Gastrocnemius medialis (tissue), 4 donors: ENCODE measurements around the gene UBE3A. TPM values are rescaled to one million over a fixed set of nuclear protein-coding genes. Genes with fewer than 3 reads are reported as not detected.

Experiments used
- ATAC-seq, 2 donors: fragments of 150-250 bp; one replicate each; pipeline ENCODE4 v1.9.1; 2016
- DNase-seq, 2 donors: peaks; one replicate each; pipeline ENCODE4 v3.0.0-alpha.2; 2019
- H3K27ac ChIP-seq, 4 donors: fragments of 200-600 bp; sonication (generic); 1 replicate in 1 of 4; 2 replicates in 3 of 4; pipeline ENCODE4 v1.5.1; 2016 to 2018; ENCODE audit warnings: mild to moderate bottlenecking in 2 of 4, moderate library complexity in 1 of 4
- H3K27me3 ChIP-seq, 3 donors: fragments of 200-600 bp; sonication (generic) in 2 of 3; 1 replicate in 1 of 3; 2 replicates in 2 of 3; pipeline versions ENCODE4 v1.5.1 to v1.6.0; 2016 to 2019; ENCODE audit warnings: mild to moderate bottlenecking in 1 of 3, moderate library complexity in 1 of 3
- H3K36me3 ChIP-seq, 2 donors: fragments of 200-600 bp; sonication (generic) in 1 of 2; one replicate each; pipeline ENCODE4 v1.5.1; 2017 to 2018
- H3K4me1 ChIP-seq, 2 donors: fragments of 200-600 bp; sonication (generic) in 1 of 2; one replicate each; pipeline ENCODE4 v1.5.1; 2016 to 2017; ENCODE audit warnings: mild to moderate bottlenecking in 2 of 2
- H3K4me3 ChIP-seq, 4 donors: fragments of 200-600 bp; sonication (generic) in 3 of 4; 1 replicate in 1 of 4; 2 replicates in 3 of 4; pipeline ENCODE4 v1.5.1; 2016 to 2019; ENCODE audit warnings: mild to moderate bottlenecking in 2 of 4
- H3K9me3 ChIP-seq, 3 donors: fragments of 200-600 bp; sonication (generic) in 2 of 3; 1 replicate in 1 of 3; 2 replicates in 2 of 3; pipeline ENCODE4 v1.5.1; 2016 to 2019
- POLR2A ChIP-seq, 2 donors: fragments of 450-650 bp; IDR thresholded peaks; one replicate each; pipeline ENCODE4 v1.6.1; 2017; ENCODE audit warnings: antibody characterized with exemption in 2 of 2, mild to moderate bottlenecking in 2 of 2, moderate library complexity in 2 of 2
- in situ Hi-C, 4 donors: fragments of 200-750 bp; cut with MboI; loops; one replicate each; pipeline versions ENCODE4 v1.15.0 to v1.8.0; 2017; ENCODE audit warnings: low sequenced_read_pairs in 4 of 4
- intact Hi-C: fragments of 100-400 bp; cut with DNase I; formaldehyde crosslinking; loops from one replicate; pipeline ENCODE4 v1.15.1; 2023; ENCODE audit warnings: low total_unique reads
- total RNA-seq, 4 donors: library from RNA; depleted of rRNA; stranded (reverse); fragments of >200 nt; gene quantifications; one replicate each; pipeline versions ENCODE4 v1.1.0 to v1.2.3, GENCODE V29; 2016
- TF ChIP-seq, protein P1 (sequence below), 5 experiments: fragments of 450-650 bp in 3 of 5; fragments of 200-600 bp in 2 of 5; sonication (generic) in 2 of 5; IDR thresholded peaks in 4 of 5; conservative IDR thresholded peaks in 1 of 5; 1 replicate in 4 of 5; 2 replicates in 1 of 5; pipeline ENCODE4 v1.5.1; 2016 to 2019; ENCODE audit warnings: antibody characterized with exemption in 5 of 5, mild to moderate bottlenecking in 3 of 5, moderate library complexity in 3 of 5

UBE3A gene
- total RNA-seq, 4 donors from 2014 or later = 107 to 154 (median 130) TPM

DNA sequence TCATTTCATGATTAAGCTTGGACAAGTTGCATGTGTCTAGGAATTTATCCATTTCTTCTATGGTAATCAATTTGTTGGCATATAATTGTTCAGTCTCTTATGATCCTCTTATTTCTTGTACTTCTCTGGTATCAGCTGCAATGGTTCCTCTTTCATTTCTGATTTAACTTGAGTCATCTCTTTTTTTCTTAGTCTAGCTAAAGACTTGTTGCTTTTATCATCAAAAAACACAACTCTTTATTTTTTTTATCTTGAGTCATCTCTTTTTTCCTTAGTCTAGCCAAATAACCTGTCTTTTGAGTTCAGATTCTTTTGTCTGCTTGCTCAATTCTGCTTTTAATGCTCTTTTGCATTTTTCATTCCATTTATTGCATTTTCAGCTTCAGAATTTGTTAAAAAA is 37.3 kb downstream of the UBE3A start:
- Histone ChIP-seq H3K27me3 (no peaks in the 10 kb centered on the region), H3K4me1 (peaks cover 6 to 12% of the 10 kb centered on the region in 2 donors), H3K36me3 (peaks cover 0 to 38% of the 10 kb centered on the region in 2 donors), H3K27ac (no peak overlapping the region), H3K4me3 (no peak overlapping the region), H3K9me3 (no peaks in the 10 kb centered on the region)
- TF ChIP-seq, protein P1, sequence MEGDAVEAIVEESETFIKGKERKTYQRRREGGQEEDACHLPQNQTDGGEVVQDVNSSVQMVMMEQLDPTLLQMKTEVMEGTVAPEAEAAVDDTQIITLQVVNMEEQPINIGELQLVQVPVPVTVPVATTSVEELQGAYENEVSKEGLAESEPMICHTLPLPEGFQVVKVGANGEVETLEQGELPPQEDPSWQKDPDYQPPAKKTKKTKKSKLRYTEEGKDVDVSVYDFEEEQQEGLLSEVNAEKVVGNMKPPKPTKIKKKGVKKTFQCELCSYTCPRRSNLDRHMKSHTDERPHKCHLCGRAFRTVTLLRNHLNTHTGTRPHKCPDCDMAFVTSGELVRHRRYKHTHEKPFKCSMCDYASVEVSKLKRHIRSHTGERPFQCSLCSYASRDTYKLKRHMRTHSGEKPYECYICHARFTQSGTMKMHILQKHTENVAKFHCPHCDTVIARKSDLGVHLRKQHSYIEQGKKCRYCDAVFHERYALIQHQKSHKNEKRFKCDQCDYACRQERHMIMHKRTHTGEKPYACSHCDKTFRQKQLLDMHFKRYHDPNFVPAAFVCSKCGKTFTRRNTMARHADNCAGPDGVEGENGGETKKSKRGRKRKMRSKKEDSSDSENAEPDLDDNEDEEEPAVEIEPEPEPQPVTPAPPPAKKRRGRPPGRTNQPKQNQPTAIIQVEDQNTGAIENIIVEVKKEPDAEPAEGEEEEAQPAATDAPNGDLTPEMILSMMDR (IDR thresholded peaks at IDR 0.05 in 4 of 5, conservative IDR thresholded peaks at IDR 0.05 in 1 of 5) = no peak
- no peak for TF ChIP-seq POLR2A (IDR thresholded peaks at IDR 0.05)
- intact Hi-C loops = no loop called here
- ATAC-seq = no peak
- no peak for DNase-seq
- in situ Hi-C loops = no loop called here

DNA sequence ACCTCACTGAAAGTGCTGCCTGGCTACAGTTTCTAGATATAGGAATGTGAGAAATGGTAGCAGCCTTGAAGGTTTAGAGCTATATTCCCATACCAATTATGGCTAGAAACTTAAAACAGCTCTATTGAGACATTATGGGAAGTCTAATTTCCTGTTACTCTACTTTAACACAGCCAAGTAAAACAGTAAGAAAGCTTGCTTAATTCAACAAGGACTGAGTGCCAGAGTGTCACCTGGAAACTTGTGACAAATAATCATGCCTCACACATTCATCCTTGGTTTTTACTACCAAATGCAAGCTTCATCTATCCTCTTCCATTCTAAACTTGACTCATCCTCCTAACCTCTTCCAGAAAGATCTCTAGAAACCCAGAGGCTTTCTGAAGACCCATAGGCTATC is 41.7 kb downstream of the UBE3A start:
- no peak overlapping the region for H3K4me3 ChIP-seq
- DNase-seq (peak in 1 of 2 donors; percentile 6), ATAC-seq (peak; percentile 43 to 83)
- H3K4me1 ChIP-seq = peaks cover 23 to 44% of the 10 kb centered on the region in 2 donors
- intact Hi-C loops (loop anchor here (5.0 kb wide), 1 partner anchor 40 kb away; the partner anchor contains the start of gene UBE3A), in situ Hi-C loops (no loop called here)
- H3K9me3 ChIP-seq = no peaks in the 10 kb centered on the region
- H3K27me3 ChIP-seq = no peaks in the 10 kb centered on the region
- peaks cover 0 to 6% of the 10 kb centered on the region in 2 donors for H3K36me3 ChIP-seq
- peak overlapping the region; percentile 50 to 79 (median 76) for H3K27ac ChIP-seq
- no peak for TF ChIP-seq POLR2A (IDR thresholded peaks at IDR 0.05)
- TF ChIP-seq, protein P1 (IDR thresholded peaks at IDR 0.05 in 4 of 5, conservative IDR thresholded peaks at IDR 0.05 in 1 of 5) = no peak

GRCh38 chr15:25394898-25395297 is 43.9 kb downstream of the UBE3A start:
- in situ Hi-C loops (no loop called here), intact Hi-C loops (loop anchor here (5.0 kb wide), 1 partner anchor 42 kb away; the partner anchor contains the start of gene UBE3A)
- TF ChIP-seq, protein P1 (IDR thresholded peaks at IDR 0.05 in 4 of 5, conservative IDR thresholded peaks at IDR 0.05 in 1 of 5) = no peak
- no peak for TF ChIP-seq POLR2A (IDR thresholded peaks at IDR 0.05)
- no peak for DNase-seq
- no peak for ATAC-seq
- no peaks in the 10 kb centered on the region for H3K36me3 ChIP-seq
- H3K4me1 ChIP-seq = peaks cover 33 to 58% of the 10 kb centered on the region in 2 donors
- peak overlapping the region; percentile 50 to 79 (median 76) for H3K27ac ChIP-seq
- H3K27me3 ChIP-seq = no peaks in the 10 kb centered on the region
- H3K9me3 ChIP-seq = no peaks in the 10 kb centered on the region
- no peak overlapping the region for H3K4me3 ChIP-seq

- TF ChIP-seq POLR2A (IDR thresholded peaks at IDR 0.05) = no peak
- TF ChIP-seq, protein P1 (IDR thresholded peaks at IDR 0.05 in 4 of 5, conservative IDR thresholded peaks at IDR 0.05 in 1 of 5) = no peak
- H3K4me1 ChIP-seq = peaks cover 31 to 57% of the 10 kb centered on the region in 2 donors
- H3K4me3 ChIP-seq = no peak overlapping the region
- ATAC-seq (no peak), DNase-seq (no peak)
- no peaks in the 10 kb centered on the region for H3K27me3 ChIP-seq
- intact Hi-C loops = no loop called here
- no peaks in the 10 kb centered on the region for H3K36me3 ChIP-seq
- peak overlapping the region; percentile 54 to 79 (median 76) for H3K27ac ChIP-seq
- in situ Hi-C loops = no loop called here
- no peaks in the 10 kb centered on the region for H3K9me3 ChIP-seq
Measured at GRCh38 chr15:25392806-25393205, 46.0 kb downstream of the UBE3A start.
